ENCODE results near the gene CBARP. TPM values are rescaled to one million over a fixed set of nuclear protein-coding genes. Genes with fewer than 3 reads are reported as not detected.

CBARP gene
- total and polyA plus RNA-seq, 2 of the 13 experiments (the other 11 are each of a cell fraction or from before 2014, with no cell fraction given) = 1.2 to 1.4 TPM

GRCh38 chr19:1241417-1242095 lies 3.8 kb upstream of the CBARP start, which contains the start of gene ATP5F1D (continued):
- no peak for TF ChIP-seq MTA1 (CRISPR knock-in tag; IDR thresholded peaks at IDR 0.05; ENCODE audit: borderline replicate concordance)
- TF ChIP-seq GMEB1 (CRISPR knock-in tag; IDR thresholded peaks at IDR 0.05; ENCODE audit: borderline replicate concordance) = peak; percentile 99
- TF ChIP-seq ZBTB2 (CRISPR knock-in tag; IDR thresholded peaks at IDR 0.05; ENCODE audit: low read depth) = peak; percentile 95
- peak; percentile 93 for TF ChIP-seq CREB1 (IDR thresholded peaks at IDR 0.05)
- TF ChIP-seq CREB1 (CRISPR knock-in tag; IDR thresholded peaks at IDR 0.05) = peak; percentile 92
- no peak for TF ChIP-seq HOXA7 (CRISPR knock-in tag; IDR thresholded peaks at IDR 0.05)
- TF ChIP-seq HIVEP1 (CRISPR knock-in tag; IDR thresholded peaks at IDR 0.05) = no peak
- TF ChIP-seq ZNF660 (CRISPR knock-in tag; IDR thresholded peaks at IDR 0.05; ENCODE audit: borderline replicate concordance, low read depth) = no peak
- no peak for TF ChIP-seq HMG20B (CRISPR knock-in tag; conservative IDR thresholded peaks at IDR 0.05)
- TF ChIP-seq ZNF446 (CRISPR knock-in tag; IDR thresholded peaks at IDR 0.05) = peak; percentile 15; the same call in 1 of the 2 replicates
- TF ChIP-seq ZNF335 (CRISPR knock-in tag; IDR thresholded peaks at IDR 0.05) = peak; percentile 98
- 0 out of 2 replicates have a peak, but pooled peaks have one; percentile 37 for TF ChIP-seq KLF15 (CRISPR knock-in tag; IDR thresholded peaks at IDR 0.05; ENCODE audit: borderline replicate concordance)
- peak; percentile 24; the same call in 1 of the 2 replicates for TF ChIP-seq THRA (CRISPR knock-in tag; IDR thresholded peaks at IDR 0.05; ENCODE audit: borderline replicate concordance)
- TF ChIP-seq LRRFIP1 (CRISPR knock-in tag; conservative IDR thresholded peaks at IDR 0.05) = no peak
- peak; percentile 71; the same call in 1 of the 2 replicates for TF ChIP-seq MIER3 (CRISPR knock-in tag; IDR thresholded peaks at IDR 0.05; ENCODE audit: borderline replicate concordance)
- no peak for TF ChIP-seq ZBTB42 (CRISPR knock-in tag; IDR thresholded peaks at IDR 0.05)
- TF ChIP-seq RARA (CRISPR knock-in tag; IDR thresholded peaks at IDR 0.05) = peak; percentile 7; the same call in 1 of the 2 replicates
- TF ChIP-seq E2F1 (CRISPR knock-in tag; IDR thresholded peaks at IDR 0.05) = 0 out of 2 replicates have a peak, but pooled peaks have one; percentile 18
- TF ChIP-seq ZNF773 (CRISPR knock-in tag; IDR thresholded peaks at IDR 0.05; ENCODE audit: borderline replicate concordance) = 0 out of 2 replicates have a peak, but pooled peaks have one; percentile 28
- no peak for TF ChIP-seq GATA4 (IDR thresholded peaks at IDR 0.05; ENCODE audit: borderline replicate concordance, low read depth)
- no peak for TF ChIP-seq ZNF354B (CRISPR knock-in tag; IDR thresholded peaks at IDR 0.05)
- no peak for TF ChIP-seq ZNF629 (CRISPR knock-in tag; conservative IDR thresholded peaks at IDR 0.05)
